Tibial artery (tissue), 4 donors: Measurements from ENCODE around the gene SAMD14.
A peak's percentile ranks its signal among the peaks of the same experiment; 100 is the strongest.

Experiments used
- DNase-seq, 2 donors: peaks; one replicate each; pipeline ENCODE4 v3.0.0-alpha.2; 2019
- H3K27ac ChIP-seq, 2 donors: fragments of 200-600 bp; sonication (generic) in 1 of 2; 1 replicate in 1 of 2; 2 replicates in 1 of 2; pipeline ENCODE4 v1.5.1; 2018 to 2019; ENCODE audit warnings: mild to moderate bottlenecking in 1 of 2
- H3K27me3 ChIP-seq, 2 donors: fragments of 200-600 bp; sonication (generic) in 1 of 2; one replicate each; pipeline versions ENCODE4 v1.5.1 to v1.6.0; 2016 to 2019
- H3K36me3 ChIP-seq, 3 donors: fragments of 200-600 bp; sonication (generic) in 2 of 3; one replicate each; pipeline ENCODE4 v1.5.1; 2016 to 2019; ENCODE audit warnings: mild to moderate bottlenecking in 2 of 3
- H3K4me1 ChIP-seq, 4 donors: fragments of 200-600 bp; sonication (generic) in 2 of 4; 1 replicate in 3 of 4; 2 replicates in 1 of 4; pipeline ENCODE4 v1.5.1; 2016 to 2019
- H3K4me3 ChIP-seq, 2 donors: fragments of 200-600 bp; sonication (generic) in 1 of 2; 1 replicate in 1 of 2; 2 replicates in 1 of 2; pipeline ENCODE4 v1.5.1; 2018 to 2019; ENCODE audit warnings: mild to moderate bottlenecking in 2 of 2
- H3K9me3 ChIP-seq, 3 donors: fragments of 200-600 bp; sonication (generic) in 1 of 3; one replicate each; pipeline ENCODE4 v1.5.1; 2016 to 2019
- CTCF ChIP-seq, 2 experiments: fragments of 200-600 bp in 1 of 2; fragments of 450-650 bp in 1 of 2; IDR thresholded peaks; one replicate each; pipeline ENCODE4 v1.5.1; 2017 to 2019; ENCODE audit warnings: antibody characterized with exemption in 2 of 2, mild to moderate bottlenecking in 1 of 2, moderate library complexity in 1 of 2
- intact Hi-C: fragments of 100-400 bp; cut with DNase I; formaldehyde crosslinking; loops from one replicate; pipeline ENCODE4 v1.15.0; 2023; ENCODE audit warnings: low total_unique reads

The SAMD14 gene

GRCh38 chr17:50167371-50167770 lies 37.4 kb upstream of the SAMD14 start:
- Histone ChIP-seq H3K9me3 (no peaks in the 10 kb centered on the region), H3K4me1 (peaks cover 0 to 60% (median 47%) of the 10 kb centered on the region in 4 donors), H3K27me3 (no peaks in the 10 kb centered on the region), H3K27ac (peak overlapping the region; percentile 98 to 99), H3K36me3 (peaks cover 5 to 14% (median 7%) of the 10 kb centered on the region in 3 donors), H3K4me3 (peak overlapping the region; percentile 52 to 60)
- TF ChIP-seq CTCF (IDR thresholded peaks at IDR 0.05), result no peak
- no peak for DNase-seq
- intact Hi-C loops, result loop anchor here (10.0 kb wide), 1 partner anchor 53 kb away; no protein-coding TSS in a partner anchor

GRCh38 chr17:50166518-50167181 lies 36.7 kb upstream of the SAMD14 start:
- H3K27ac ChIP-seq, result peak overlapping the region; percentile 98 to 99
- H3K27me3 ChIP-seq, result no peaks in the 10 kb centered on the region
- peaks cover under 1 to 14% (median 5%) of the 10 kb centered on the region in 3 donors for H3K36me3 ChIP-seq
- peaks cover 0 to 64% (median 51%) of the 10 kb centered on the region in 4 donors for H3K4me1 ChIP-seq
- H3K9me3 ChIP-seq, result no peaks in the 10 kb centered on the region
- DNase-seq, result no peak
- no peak for TF ChIP-seq CTCF (IDR thresholded peaks at IDR 0.05)
- peak overlapping the region; percentile 52 to 60 for H3K4me3 ChIP-seq
- intact Hi-C loops, result loop anchor here (10.0 kb wide), 1 partner anchor 52 kb away; no protein-coding TSS in a partner anchor

- intact Hi-C loops, result loop anchor here (10.0 kb wide), 1 partner anchor 51 kb away; no protein-coding TSS in a partner anchor
- H3K4me3 ChIP-seq, result peak within 1 kb of the TSS; percentile 52 to 60
- peak in 1 of 2 donors; percentile 88 for DNase-seq
- H3K27me3 ChIP-seq, result no peaks in the 10 kb centered on the region
- peaks cover 0 to 13% (median 5%) of the 10 kb centered on the region in 3 donors for H3K36me3 ChIP-seq
- H3K4me1 ChIP-seq, result peaks cover 0 to 66% (median 52%) of the 10 kb centered on the region in 4 donors
- peak; percentile 9 to 39 for TF ChIP-seq CTCF (IDR thresholded peaks at IDR 0.05)
- H3K9me3 ChIP-seq, result no peaks in the 10 kb centered on the region
- H3K27ac ChIP-seq, result peak within 1 kb of the TSS; percentile 98 to 99
These were observed 36.0 kb upstream of the SAMD14 start, which contains the start of gene SGCA for GRCh38 chr17:50165867-50166517. TSS of gene SGCA (plus strand) at chr17:50166005. CDS start at chr17:50166041, 36 bp downstream.

- H3K36me3 ChIP-seq, result peaks cover 0 to 8% (median 5%) of the 10 kb centered on the region in 3 donors
- intact Hi-C loops, result loop anchor here (10.0 kb wide), 1 partner anchor 51 kb away; no protein-coding TSS in a partner anchor
- H3K4me3 ChIP-seq, result peak overlapping the region; percentile 52 to 60
- no peaks in the 10 kb centered on the region for H3K27me3 ChIP-seq
- DNase-seq, result no peak
- H3K4me1 ChIP-seq, result peaks cover 0 to 71% (median 52%) of the 10 kb centered on the region in 4 donors
- no peak for TF ChIP-seq CTCF (IDR thresholded peaks at IDR 0.05)
- peak overlapping the region; percentile 98 to 99 for H3K27ac ChIP-seq
- H3K9me3 ChIP-seq, result no peaks in the 10 kb centered on the region
These were observed 35.5 kb upstream of the SAMD14 start for GRCh38 chr17:50165466-50165865.

- peak overlapping the region in 1 of 2 donors; percentile 60 for H3K4me3 ChIP-seq
- no peaks in the 10 kb centered on the region for H3K27me3 ChIP-seq
- peaks cover 0 to 73% (median 52%) of the 10 kb centered on the region in 4 donors for H3K4me1 ChIP-seq
- H3K9me3 ChIP-seq, result no peaks in the 10 kb centered on the region
- intact Hi-C loops, result loop anchor here (10.0 kb wide), 1 partner anchor 50 kb away; no protein-coding TSS in a partner anchor
- H3K27ac ChIP-seq, result peak overlapping the region; percentile 98 to 99
- H3K36me3 ChIP-seq, result peaks cover 0 to 4% (median 4%) of the 10 kb centered on the region in 3 donors
- no peak for DNase-seq
- no peak for TF ChIP-seq CTCF (IDR thresholded peaks at IDR 0.05)
These were observed 35.1 kb upstream of the SAMD14 start for GRCh38 chr17:50165066-50165465.
